DND-41 (cell line): ENCODE results near the gene SMTNL2.

Source experiments
- ATAC-seq: fragments of 200-7000 bp; cut with Tn5 transposase; 3 replicates; pipeline ENCODE4 v1.9.1; 2021; ENCODE audit warnings: low read depth; ENCODE audit not compliant: insufficient read depth
- DNase-seq: peaks from one replicate; pipeline ENCODE4 v3.0.0-alpha.2; 2020
- H2AFZ ChIP-seq: 2 replicates; pipeline ENCODE4 v1.6.0; 2012; ENCODE audit warnings: low read depth, low read length
- H3K27ac ChIP-seq: 2 replicates; pipeline ENCODE4 v1.5.1; 2012; ENCODE audit warnings: low read length, inconsistent platforms
- H3K27me3 ChIP-seq: fragments of 200-600 bp; sonication (generic); 2 replicates; pipeline ENCODE4 v1.6.0; 2012; ENCODE audit warnings: low read length, mild to moderate bottlenecking, inconsistent platforms; ENCODE audit not compliant: insufficient read depth, poor library complexity
- H3K36me3 ChIP-seq: 2 replicates; pipeline ENCODE4 v1.5.1; 2012; ENCODE audit warnings: low read length, inconsistent platforms; ENCODE audit not compliant: insufficient read depth
- H3K4me1 ChIP-seq: 2 replicates; pipeline ENCODE4 v1.5.1; 2012; ENCODE audit warnings: mild to moderate bottlenecking, low read length; ENCODE audit not compliant: insufficient read depth
- H3K4me2 ChIP-seq: 2 replicates; pipeline ENCODE4 v1.6.0; 2012; ENCODE audit warnings: mild to moderate bottlenecking, moderate library complexity, low read length, inconsistent platforms; ENCODE audit not compliant: insufficient read depth
- H3K4me3 ChIP-seq, 2 experiments: fragments of 200-600 bp in 1 of 2; shearing (Covaris generic) in 1 of 2; 2 replicates each; pipeline ENCODE4 v1.5.1; 2012 to 2016; ENCODE audit warnings: inconsistent platforms in 2 of 2, low read length in 2 of 2, mild to moderate bottlenecking in 2 of 2, low read depth in 1 of 2, moderate library complexity in 1 of 2
- H3K79me2 ChIP-seq: 2 replicates; pipeline ENCODE4 v1.6.0; 2012; ENCODE audit warnings: low read length, inconsistent platforms; ENCODE audit not compliant: insufficient read depth
- H3K9ac ChIP-seq: 2 replicates; pipeline ENCODE4 v1.6.0; 2012; ENCODE audit warnings: low read depth, mild to moderate bottlenecking, inconsistent platforms, low read length, moderate library complexity
- H3K9me3 ChIP-seq: 2 replicates; pipeline ENCODE4 v1.5.1; 2012; ENCODE audit warnings: low read length, moderate library complexity, mild to moderate bottlenecking, inconsistent platforms; ENCODE audit not compliant: insufficient read depth, severe bottlenecking
- H4K20me1 ChIP-seq: 2 replicates; pipeline ENCODE4 v1.6.0; 2012; ENCODE audit warnings: low read length; ENCODE audit not compliant: insufficient read depth
- CTCF ChIP-seq: IDR thresholded peaks from 2 replicates; pipeline ENCODE4 v1.5.1; 2012; ENCODE audit warnings: borderline replicate concordance, low read length, moderate library complexity, mild to moderate bottlenecking; ENCODE audit not compliant: poor library complexity, severe bottlenecking; ENCODE audit errors: extremely low read depth
- EZH2 ChIP-seq: IDR thresholded peaks from 3 replicates; pipeline ENCODE4 v1.6.1; 2012; ENCODE audit warnings: borderline replicate concordance, low read depth, mild to moderate bottlenecking, moderate library complexity, low read length, inconsistent platforms; ENCODE audit not compliant: severe bottlenecking

SMTNL2 gene

DNA sequence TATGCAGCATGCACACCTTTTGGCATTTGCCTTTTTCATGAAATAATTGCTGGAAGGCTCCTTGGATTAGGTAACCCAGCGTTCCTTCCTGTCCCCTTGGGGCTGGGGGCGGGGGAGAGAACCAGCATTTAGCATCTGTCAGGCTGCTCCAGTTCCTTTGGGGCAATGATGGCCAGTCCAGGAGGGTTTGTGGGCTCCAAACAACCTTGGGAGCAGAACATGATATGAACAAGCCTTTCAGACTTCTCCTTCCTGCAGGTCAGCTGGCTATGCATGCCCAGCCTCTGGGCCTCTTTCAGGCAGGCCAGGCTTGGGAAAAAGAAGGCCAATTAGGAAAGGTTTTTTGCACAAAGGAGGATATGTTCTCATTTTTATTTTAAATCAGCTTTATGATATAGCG is 1.1 kb upstream of the SMTNL2 start:
- DNase-seq (no peak), ATAC-seq (no peak)
- TF ChIP-seq CTCF (no peak), EZH2 (no peak)
- Histone ChIP-seq H3K79me2 (no peaks in the 10 kb centered on the region), H3K27ac (no peak overlapping the region), H3K9me3 (no peaks in the 10 kb centered on the region), H3K27me3 (peaks cover 6% of the 10 kb centered on the region), H3K4me1 (no peaks in the 10 kb centered on the region), H3K36me3 (no peaks in the 10 kb centered on the region), H3K9ac (no peak overlapping the region), H3K4me3 (no peak overlapping the region), H2AFZ (no peak overlapping the region), H4K20me1 (no peaks in the 10 kb centered on the region), H3K4me2 (no peak overlapping the region)

- ATAC-seq: peak; percentile 79
- H3K4me1 ChIP-seq: no peaks in the 10 kb centered on the region
- H3K4me2 ChIP-seq: no peak overlapping the region
- no peaks in the 10 kb centered on the region for H3K79me2 ChIP-seq
- peaks cover 6% of the 10 kb centered on the region for H3K27me3 ChIP-seq
- H3K36me3 ChIP-seq: no peaks in the 10 kb centered on the region
- no peak overlapping the region for H2AFZ ChIP-seq
- DNase-seq: no peak
- no peak overlapping the region for H3K27ac ChIP-seq
- no peaks in the 10 kb centered on the region for H3K9me3 ChIP-seq
- no peaks in the 10 kb centered on the region; the same call in 1 of the 2 replicates for H4K20me1 ChIP-seq
- no peak overlapping the region for H3K9ac ChIP-seq
- TF ChIP-seq CTCF (peak; percentile 47), EZH2 (no peak)
- no peak overlapping the region for H3K4me3 ChIP-seq
Observed at GRCh38 chr17:4583782-4584100, 588 bp upstream of the SMTNL2 start.

- Histone ChIP-seq H3K9ac (no peak overlapping the region), H3K36me3 (no peaks in the 10 kb centered on the region), H3K79me2 (no peaks in the 10 kb centered on the region), H2AFZ (no peak overlapping the region), H3K27me3 (peaks cover 6% of the 10 kb centered on the region), H3K9me3 (no peaks in the 10 kb centered on the region), H4K20me1 (no peaks in the 10 kb centered on the region; the same call in 1 of the 2 replicates), H3K4me3 (no peak overlapping the region), H3K4me1 (no peaks in the 10 kb centered on the region), H3K4me2 (no peak overlapping the region), H3K27ac (no peak overlapping the region)
- DNase-seq: no peak
- ATAC-seq: no peak
- TF ChIP-seq CTCF (no peak), EZH2 (no peak)
Observed at GRCh38 chr17:4584917-4585637, 748 bp downstream of the SMTNL2 start.
